K562 (cell line): ENCODE data around the gene KYAT1. TPM values are rescaled to one million over a fixed set of nuclear protein-coding genes. Genes with fewer than 3 reads are reported as not detected.

Source experiments
- ATAC-seq: fragments of 200-7000 bp; cut with Tn5 transposase; 3 replicates; pipeline ENCODE4 v1.9.1; 2020; ENCODE audit warnings: moderate library complexity
- BruUV-seq: library from RNA; stranded (reverse); fragments of 400-500 nt; replicated peaks from 2 replicates; lab custom pipeline; 2021; lab: Mats Ljungman, UMichigan
- CTCF ChIA-PET: fragments of 300-600 bp; formaldehyde crosslinking; extraction: SDS; loops from one replicate; lab custom pipeline; 2021; ENCODE audit warnings: low intra/inter-chr PET ratio; lab: Yijun Ruan, JAX
- POLR2A ChIA-PET: fragments of 300-600, 350-650 bp; sonication (Branson Sonifier 250); formaldehyde crosslinking; extraction: SDS; loops from one replicate; lab custom pipeline; 2021; ENCODE audit warnings: antibody characterized with exemption, inconsistent platforms; lab: Yijun Ruan, JAX
- DNase-seq, 4 experiments: peaks; one replicate each; pipeline versions ENCODE4 v3.0.0 to v3.0.0-alpha.2; 2011 to 2018; ENCODE audit warnings: low spot score in 3 of 4, mixed read lengths in 3 of 4; ENCODE audit errors: extremely low read depth in 1 of 4
- FAIRE-seq: peaks from 2 replicates; lab custom pipeline; 2011; peaks lifted over from hg19 to GRCh38; lab: Jason Lieb, UNC
- H2AFZ ChIP-seq: 2 replicates; pipeline ENCODE4 v1.6.0; 2011; ENCODE audit warnings: low read depth, low read length, control low read depth, inconsistent platforms
- H3K27ac ChIP-seq: fragments of 200-600 bp; 3 replicates; pipeline ENCODE4 v1.8.0; 2011; ENCODE audit warnings: low read depth, mild to moderate bottlenecking, control low read depth, inconsistent platforms, low read length, moderate library complexity, mixed read lengths; ENCODE audit errors: extremely low read depth
- H3K27me3 ChIP-seq, 2 experiments: fragments of 300-600 bp in 1 of 2; 2 replicates in 1 of 2; 3 replicates in 1 of 2; pipeline versions ENCODE4 v1.6.0 to v1.8.0; 2011; ENCODE audit warnings: inconsistent platforms in 2 of 2, low read length in 2 of 2, mild to moderate bottlenecking in 1 of 2, mixed read lengths in 1 of 2, moderate library complexity in 1 of 2; ENCODE audit not compliant: control insufficient read depth in 2 of 2, insufficient read depth in 2 of 2
- H3K36me3 ChIP-seq: fragments of 300-600 bp; 3 replicates; pipeline ENCODE4 v1.8.0; 2011; ENCODE audit warnings: mild to moderate bottlenecking, low read length, inconsistent platforms; ENCODE audit not compliant: control insufficient read depth, insufficient read depth
- H3K4me1 ChIP-seq, 2 experiments: fragments of 200-600 bp in 1 of 2; replicated peaks in 1 of 2; 2 replicates in 1 of 2; 3 replicates in 1 of 2; pipeline versions ENCODE4 v1.5.1 to v1.8.0; 2011; ENCODE audit warnings: inconsistent platforms in 2 of 2, low read length in 2 of 2, mild to moderate bottlenecking in 1 of 2, mixed read lengths in 1 of 2, moderate library complexity in 1 of 2; ENCODE audit not compliant: control insufficient read depth in 2 of 2, insufficient read depth in 2 of 2
- H3K4me2 ChIP-seq: 2 replicates; pipeline ENCODE4 v1.6.1; 2011; ENCODE audit warnings: low read length, control low read depth, inconsistent platforms, mixed read lengths; ENCODE audit not compliant: insufficient read depth
- H3K4me3 ChIP-seq: fragments of 200-600 bp; sonication (generic), shearing (Covaris generic); 2 replicates; pipeline ENCODE4 v1.5.1; 2016; ENCODE audit warnings: control low read depth, inconsistent platforms
- H3K79me2 ChIP-seq: fragments of 200-600 bp; 3 replicates; pipeline ENCODE4 v1.8.0; 2011; ENCODE audit warnings: low read length, inconsistent platforms; ENCODE audit not compliant: control insufficient read depth, insufficient read depth
- H3K9ac ChIP-seq, 2 experiments: 2 replicates each; pipeline versions ENCODE4 v1.6.0 to v1.6.1; 2011; ENCODE audit warnings: low read depth in 2 of 2, low read length in 2 of 2, control low read depth in 1 of 2, inconsistent platforms in 1 of 2, mild to moderate bottlenecking in 1 of 2, mixed read lengths in 1 of 2; ENCODE audit not compliant: insufficient read depth in 1 of 2
- H3K9me1 ChIP-seq: one replicate; pipeline ENCODE4 v1.6.0; 2011; ENCODE audit warnings: inconsistent platforms, mild to moderate bottlenecking, low read length, moderate library complexity; ENCODE audit not compliant: control insufficient read depth, insufficient read depth
- H3K9me3 ChIP-seq: replicated peaks from 2 replicates; pipeline ENCODE4 v1.5.1; 2011; ENCODE audit warnings: low read depth, low read length, inconsistent platforms; ENCODE audit not compliant: control insufficient read depth, insufficient read depth
- H4K20me1 ChIP-seq: replicated peaks from 2 replicates; pipeline ENCODE4 v1.6.1; 2011; ENCODE audit warnings: low read length, inconsistent platforms, mixed read lengths; ENCODE audit not compliant: control insufficient read depth, insufficient read depth
- CBFA2T3 ChIP-seq: fragments of 450-650 bp; IDR thresholded peaks from 2 replicates; pipeline ENCODE4 v1.6.1; 2017
- CEBPG ChIP-seq, 3 experiments: fragments of 200-800 bp in 1 of 3; sonication (Bioruptor generic) in 1 of 3; sonication (generic) in 1 of 3; formaldehyde crosslinking in 1 of 3; IDR thresholded peaks in 2 of 3; conservative IDR thresholded peaks in 1 of 3; 2 replicates each; pipeline versions ENCODE4 v1.6.1 to v1.8.0; 2016 to 2022; ENCODE audit warnings: missing compliant biosample characterization in 2 of 3, missing genetic modification characterization in 2 of 3, mild to moderate bottlenecking in 1 of 3, missing genetic modification reagents in 1 of 3
- CREBBP ChIP-seq: IDR thresholded peaks from one replicate; pipeline ENCODE4 v1.6.1; 2012; ENCODE audit warnings: low read depth, mild to moderate bottlenecking, control low read depth, inconsistent platforms, low read length
- CREM ChIP-seq: IDR thresholded peaks from 2 replicates; pipeline ENCODE4 v1.6.1; 2014; ENCODE audit warnings: antibody characterized with exemption, low read depth
- FIP1L1 ChIP-seq: fragments of 200-400 bp; formaldehyde crosslinking; IDR thresholded peaks from 2 replicates; pipeline ENCODE4 v1.6.1; 2018; ENCODE audit warnings: mild to moderate bottlenecking, low read depth, low read length; ENCODE audit not compliant: poor library complexity, severe bottlenecking
- HMG20B ChIP-seq: fragments of 250-450 bp; sonication (Bioruptor Pico); IDR thresholded peaks from 2 replicates; pipeline ENCODE4 v1.5.0; 2021; ENCODE audit warnings: mild to moderate bottlenecking
- OTX1 ChIP-seq: fragments of 450-650 bp; formaldehyde crosslinking; IDR thresholded peaks from 2 replicates; pipeline ENCODE4 v1.4.0; 2022; ENCODE audit warnings: mild to moderate bottlenecking
- PBX2 ChIP-seq, 2 experiments: IDR thresholded peaks in 1 of 2; conservative IDR thresholded peaks in 1 of 2; 2 replicates each; pipeline ENCODE4 v1.6.1; 2016; ENCODE audit warnings: low read depth in 2 of 2, mild to moderate bottlenecking in 1 of 2, missing compliant biosample characterization in 1 of 2, missing genetic modification characterization in 1 of 2, moderate library complexity in 1 of 2
- SIX5 ChIP-seq, 2 experiments: IDR thresholded peaks; 2 replicates each; pipeline ENCODE4 v1.6.1; 2011; ENCODE audit warnings: low read length in 2 of 2, borderline replicate concordance in 1 of 2, low read depth in 1 of 2, mild to moderate bottlenecking in 1 of 2, moderate library complexity in 1 of 2; ENCODE audit not compliant: insufficient read depth in 1 of 2
- SRSF9 ChIP-seq: fragments of 200-400 bp; formaldehyde crosslinking; IDR thresholded peaks from 2 replicates; pipeline ENCODE4 v1.6.1; 2017; ENCODE audit warnings: low read depth, low read length, borderline replicate concordance
- STAT5B ChIP-seq: fragments of 250-450 bp; sonication (Bioruptor Pico); IDR thresholded peaks from 2 replicates; pipeline ENCODE4 v1.8.0; 2021; ENCODE audit warnings: mild to moderate bottlenecking, inconsistent platforms
- TAF15 ChIP-seq: fragments of 200-400 bp; formaldehyde crosslinking; IDR thresholded peaks from 2 replicates; pipeline ENCODE4 v1.6.1; 2017; ENCODE audit warnings: mild to moderate bottlenecking, low read depth, low read length, moderate library complexity
- YBX1 ChIP-seq: fragments of 450-650 bp; IDR thresholded peaks from 2 replicates; pipeline ENCODE4 v1.7.1; 2016; ENCODE audit warnings: mild to moderate bottlenecking
- ZNF143 ChIP-seq: sonication (generic); formaldehyde crosslinking; IDR thresholded peaks from 2 replicates; pipeline ENCODE4 v1.9.0; 2022; ENCODE audit warnings: mild to moderate bottlenecking, missing genetic modification reagents
- WGBS: fragments of 100-300 bp; shearing (Covaris generic); methylation state at CpG from one replicate; pipeline ENCODE4 v1.1.6; 2016; ENCODE audit warnings: low coverage, mixed read lengths; ENCODE audit not compliant: insufficient coverage; ENCODE audit errors: missing lambda C conversion rate; 5-methylcytosine and 5-hydroxymethylcytosine counted together
- in situ Hi-C: fragments of 300-500 bp; cut with MboI; formaldehyde crosslinking; loops from 4 replicates; pipeline ENCODE4 v1.15.0; 2018; ENCODE audit warnings: inconsistent platforms, mixed read lengths
- intact Hi-C: fragments of 100-400 bp; cut with micrococcal nuclease; formaldehyde crosslinking; loops from 2 replicates; pipeline ENCODE4 v1.14.2; 2022
- polyA plus RNA-seq, 8 experiments: library from polyadenylated mRNA; depleted of rRNA in 4 of 8; stranded (reverse) in 5 of 8; unstranded in 3 of 8; fragments of >200 nt; fragmentation: Nextera tagmentation in 2 of 8; fragmentation: Illumina TruSeq in 1 of 8; extraction: Ambion mirVana in 2 of 8; extraction: Trizol in 1 of 8; gene quantifications; 2 replicates each; pipeline versions ENCODE4 v1.2.1 to v1.2.3, GENCODE V29; 2011 to 2014; ENCODE audit warnings: inconsistent platforms in 1 of 8, missing spikeins in 1 of 8
- total RNA-seq, 7 experiments: library from RNA; depleted of rRNA in 6 of 7; stranded (reverse); fragments of >200 nt in 6 of 7; fragmentation: Illumina TruSeq in 2 of 7; extraction: Trizol in 2 of 7; gene quantifications; 2 replicates each; pipeline versions ENCODE4 v1.2.1 to v1.2.3, GENCODE V29; 2011 to 2021; ENCODE audit warnings: low replicate concordance in 1 of 7
- TF ChIP-seq, protein P1 (sequence below): fragments of 450-650 bp; formaldehyde crosslinking; IDR thresholded peaks from 2 replicates; pipeline ENCODE4 v1.4.0; 2020; ENCODE audit warnings: mild to moderate bottlenecking, moderate library complexity

KYAT1 gene
- total and polyA plus RNA-seq, 9 of the 15 experiments (the other 6 are each of a cell fraction or from before 2014, with no cell fraction given) = 6.4 to 16.8 (median 11.1) TPM

- no peak for FAIRE-seq
- H3K4me3 ChIP-seq = peak overlapping the region; percentile 70
- no TSS peak for BruUV-seq
- no peak for TF ChIP-seq FIP1L1
- TF ChIP-seq HMG20B (CRISPR knock-in tag) = no peak
- no peak for TF ChIP-seq TAF15
- TF ChIP-seq, protein P1, sequence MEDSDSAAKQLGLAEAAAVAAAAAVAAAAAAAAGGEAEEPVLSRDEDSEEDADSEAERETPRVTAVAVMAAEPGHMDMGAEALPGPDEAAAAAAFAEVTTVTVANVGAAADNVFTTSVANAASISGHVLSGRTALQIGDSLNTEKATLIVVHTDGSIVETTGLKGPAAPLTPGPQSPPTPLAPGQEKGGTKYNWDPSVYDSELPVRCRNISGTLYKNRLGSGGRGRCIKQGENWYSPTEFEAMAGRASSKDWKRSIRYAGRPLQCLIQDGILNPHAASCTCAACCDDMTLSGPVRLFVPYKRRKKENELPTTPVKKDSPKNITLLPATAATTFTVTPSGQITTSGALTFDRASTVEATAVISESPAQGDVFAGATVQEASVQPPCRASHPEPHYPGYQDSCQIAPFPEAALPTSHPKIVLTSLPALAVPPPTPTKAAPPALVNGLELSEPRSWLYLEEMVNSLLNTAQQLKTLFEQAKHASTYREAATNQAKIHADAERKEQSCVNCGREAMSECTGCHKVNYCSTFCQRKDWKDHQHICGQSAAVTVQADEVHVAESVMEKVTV (CRISPR knock-in tag) = no peak
- TF ChIP-seq CBFA2T3 = no peak
- TF ChIP-seq OTX1 (CRISPR knock-in tag) = no peak
- no peak for TF ChIP-seq SRSF9
- no peak for TF ChIP-seq CREBBP
- TF ChIP-seq CEBPG (CRISPR knock-in tag; IDR thresholded peaks at IDR 0.05) = peak; percentile 48; the same call in 1 of the 2 replicates
- no peak for TF ChIP-seq CEBPG (tag; conservative IDR thresholded peaks at IDR 0.05 in 1 of 2, IDR thresholded peaks at IDR 0.05 in 1 of 2)
- TF ChIP-seq STAT5B (CRISPR knock-in tag) = no peak
- no peak for TF ChIP-seq PBX2 (CRISPR knock-in tag; IDR thresholded peaks at IDR 0.05; ENCODE audit: low read depth)
- TF ChIP-seq PBX2 (tag; conservative IDR thresholded peaks at IDR 0.05; ENCODE audit: low read depth) = no peak
- TF ChIP-seq ZNF143 = peak; percentile 43; the same call in 1 of the 2 replicates
- TF ChIP-seq SIX5 (IDR thresholded peaks at IDR 0.05; ENCODE audit: borderline replicate concordance in 1 of 2, insufficient read depth in 1 of 2, low read depth in 1 of 2, low read length in 2 of 2) = no peak
- no peak for TF ChIP-seq YBX1
- no peak for TF ChIP-seq CREM
These were observed 62.7 kb downstream of the KYAT1 start for GRCh38 chr9:128818839-128819715.

More at GRCh38 chr9:128818839-128819715, 62.7 kb downstream of the KYAT1 start:
- ChIA-PET POLR2A (interaction anchor here (0.6 to 3.9 kb wide), 9 partner anchors 8 to 95 kb away, joined by 3 to 48 read pairs (median 5); partner anchors contain the start of genes SPOUT1 and ZDHHC12), CTCF (interaction anchor here (1.6 kb wide), 1 partner anchor 86 kb away, joined by 5 read pairs; no protein-coding TSS in a partner anchor)
- ATAC-seq = peak; percentile 21
- Histone ChIP-seq H3K79me2 (peaks cover 20% of the 10 kb centered on the region), H3K4me2 (peak overlapping the region; percentile 98), H3K9me3 (no peaks in the 10 kb centered on the region), H3K9ac (peak overlapping the region; percentile 70 to 99), H3K27me3 (no peaks in the 10 kb centered on the region), H3K9me1 (no peaks in the 10 kb centered on the region), H3K27ac (peak overlapping the region; percentile 84), H4K20me1 (peaks cover 14% of the 10 kb centered on the region), H2AFZ (peak overlapping the region; percentile 97), H3K4me1 (peaks cover 4 to 59% of the 10 kb centered on the region in 2 experiments; a peak in 3 of 5 replicates), H3K36me3 (peaks cover 42% of the 10 kb centered on the region)
- under 1% methylated on average over 62 of the region's 90 CpGs for WGBS
- intact Hi-C loops = loop anchor here (1.0 to 5.0 kb wide), 3 partner anchors 43 to 86 kb away; no protein-coding TSS in a partner anchor
- peak in 3 of 4 experiments; percentile 43 to 57 (median 48) for DNase-seq
- in situ Hi-C loops = no loop called here
